Ascending aorta (tissue), 2 donors: Measurements from ENCODE around the gene MAP3K7CL. TPM values are rescaled to one million over a fixed set of nuclear protein-coding genes. Genes with fewer than 3 reads are reported as not detected.
A peak's percentile ranks its signal among the peaks of the same experiment; 100 is the strongest.

Experiments
- DNase-seq, 2 donors: peaks; one replicate each; pipeline ENCODE4 v3.0.0-alpha.2; 2019; ENCODE audit warnings: low spot score in 2 of 2
- H3K27ac ChIP-seq, 2 donors: fragments of 200-600 bp; sonication (generic); one replicate each; pipeline ENCODE4 v1.5.1; 2016 to 2017; ENCODE audit warnings: mild to moderate bottlenecking in 1 of 2
- H3K27me3 ChIP-seq: fragments of 200-600 bp; sonication (generic); one replicate; pipeline ENCODE4 v1.5.1; 2017
- H3K36me3 ChIP-seq, 2 donors: fragments of 200-600 bp; sonication (generic); one replicate each; pipeline ENCODE4 v1.5.1; 2016
- H3K4me1 ChIP-seq, 2 donors: fragments of 200-600 bp; sonication (generic); one replicate each; pipeline ENCODE4 v1.5.1; 2016 to 2017; ENCODE audit warnings: mild to moderate bottlenecking in 1 of 2
- H3K4me3 ChIP-seq, 2 donors: fragments of 200-600 bp; sonication (generic); one replicate each; pipeline ENCODE4 v1.5.1; 2016 to 2017; ENCODE audit warnings: mild to moderate bottlenecking in 1 of 2
- H3K9me3 ChIP-seq, 2 donors: fragments of 200-600 bp; sonication (generic); one replicate each; pipeline ENCODE4 v1.5.1; 2016
- intact Hi-C: fragments of 100-400 bp; cut with DNase I; formaldehyde crosslinking; loops from one replicate; pipeline ENCODE4 v1.15.1; 2023
- total RNA-seq: library from RNA; depleted of rRNA; stranded (reverse); fragments of >200 nt; gene quantifications from one replicate; pipeline ENCODE4 v1.1.0, GENCODE V29; 2016
- TF ChIP-seq, protein P1 (sequence below), 3 experiments: fragments of 200-600 bp in 2 of 3; fragments of 450-650 bp in 1 of 3; sonication (generic) in 2 of 3; IDR thresholded peaks; one replicate each; pipeline ENCODE4 v1.5.1; 2016 to 2019; ENCODE audit warnings: antibody characterized with exemption in 3 of 3, mild to moderate bottlenecking in 1 of 3, moderate library complexity in 1 of 3

MAP3K7CL gene
- total RNA-seq, 1 donor from 2014 or later, result 6.9 TPM

- intact Hi-C loops, result no loop called here
- no peak overlapping the region for H3K27ac ChIP-seq
- no peaks in the 10 kb centered on the region for H3K27me3 ChIP-seq
- peaks cover 0 to 6% of the 10 kb centered on the region in 2 donors for H3K4me1 ChIP-seq
- no peaks in the 10 kb centered on the region for H3K36me3 ChIP-seq
- H3K9me3 ChIP-seq, result no peaks in the 10 kb centered on the region
- TF ChIP-seq, protein P1, sequence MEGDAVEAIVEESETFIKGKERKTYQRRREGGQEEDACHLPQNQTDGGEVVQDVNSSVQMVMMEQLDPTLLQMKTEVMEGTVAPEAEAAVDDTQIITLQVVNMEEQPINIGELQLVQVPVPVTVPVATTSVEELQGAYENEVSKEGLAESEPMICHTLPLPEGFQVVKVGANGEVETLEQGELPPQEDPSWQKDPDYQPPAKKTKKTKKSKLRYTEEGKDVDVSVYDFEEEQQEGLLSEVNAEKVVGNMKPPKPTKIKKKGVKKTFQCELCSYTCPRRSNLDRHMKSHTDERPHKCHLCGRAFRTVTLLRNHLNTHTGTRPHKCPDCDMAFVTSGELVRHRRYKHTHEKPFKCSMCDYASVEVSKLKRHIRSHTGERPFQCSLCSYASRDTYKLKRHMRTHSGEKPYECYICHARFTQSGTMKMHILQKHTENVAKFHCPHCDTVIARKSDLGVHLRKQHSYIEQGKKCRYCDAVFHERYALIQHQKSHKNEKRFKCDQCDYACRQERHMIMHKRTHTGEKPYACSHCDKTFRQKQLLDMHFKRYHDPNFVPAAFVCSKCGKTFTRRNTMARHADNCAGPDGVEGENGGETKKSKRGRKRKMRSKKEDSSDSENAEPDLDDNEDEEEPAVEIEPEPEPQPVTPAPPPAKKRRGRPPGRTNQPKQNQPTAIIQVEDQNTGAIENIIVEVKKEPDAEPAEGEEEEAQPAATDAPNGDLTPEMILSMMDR (IDR thresholded peaks at IDR 0.05), result no peak
- DNase-seq, result no peak
- H3K4me3 ChIP-seq, result no peak overlapping the region
These were observed 58.9 kb downstream of the MAP3K7CL start for GRCh38 chr21:29189353-29189752.

- TF ChIP-seq, protein P1 (IDR thresholded peaks at IDR 0.05), result no peak
- H3K27ac ChIP-seq, result no peak overlapping the region
- peaks cover 0 to 10% of the 10 kb centered on the region in 2 donors for H3K4me1 ChIP-seq
- H3K27me3 ChIP-seq, result no peaks in the 10 kb centered on the region
- H3K9me3 ChIP-seq, result no peaks in the 10 kb centered on the region
- no peak for DNase-seq
- intact Hi-C loops, result no loop called here
- no peak overlapping the region for H3K4me3 ChIP-seq
- no peaks in the 10 kb centered on the region for H3K36me3 ChIP-seq
These were observed 60.5 kb downstream of the MAP3K7CL start for GRCh38 chr21:29190923-29191331.

GRCh38 chr21:29193072-29193471 lies 62.6 kb downstream of the MAP3K7CL start:
- H3K9me3 ChIP-seq, result no peaks in the 10 kb centered on the region
- peak overlapping the region in 1 of 2 donors; percentile 37 for H3K4me3 ChIP-seq
- intact Hi-C loops, result no loop called here
- H3K36me3 ChIP-seq, result no peaks in the 10 kb centered on the region
- H3K27me3 ChIP-seq, result no peaks in the 10 kb centered on the region
- H3K27ac ChIP-seq, result peak overlapping the region in 1 of 2 donors; percentile 5
- no peak for DNase-seq
- TF ChIP-seq, protein P1 (IDR thresholded peaks at IDR 0.05), result no peak
- peaks cover 0 to 12% of the 10 kb centered on the region in 2 donors for H3K4me1 ChIP-seq

DNA sequence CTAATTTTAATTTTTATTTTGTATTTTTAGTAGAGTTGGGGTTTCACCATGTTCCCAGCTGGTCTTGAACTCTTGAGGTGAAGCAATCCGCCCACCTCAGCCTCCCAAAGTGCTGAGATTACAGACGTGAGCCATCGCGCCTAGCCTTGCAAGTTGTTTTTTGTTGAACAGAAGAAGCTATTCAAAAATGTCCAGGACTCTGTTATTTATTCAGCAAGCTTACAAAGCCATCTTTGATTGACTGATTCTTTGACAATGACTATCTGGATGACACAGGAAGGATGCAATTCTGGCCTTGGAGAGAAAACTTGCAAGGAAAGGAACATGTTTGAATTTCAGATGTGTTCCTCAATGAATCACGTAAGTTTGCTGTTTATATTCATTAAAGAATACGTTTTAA lies 63.5 kb downstream of the MAP3K7CL start:
- Histone ChIP-seq H3K36me3 (no peaks in the 10 kb centered on the region), H3K27ac (no peak overlapping the region), H3K4me1 (peaks cover 0 to 12% of the 10 kb centered on the region in 2 donors), H3K27me3 (no peaks in the 10 kb centered on the region), H3K4me3 (peak overlapping the region in 1 of 2 donors; percentile 37), H3K9me3 (no peaks in the 10 kb centered on the region)
- no peak for DNase-seq
- TF ChIP-seq, protein P1 (IDR thresholded peaks at IDR 0.05), result no peak
- intact Hi-C loops, result no loop called here

- H3K4me3 ChIP-seq, result no peak overlapping the region
- H3K27me3 ChIP-seq, result no peaks in the 10 kb centered on the region
- TF ChIP-seq, protein P1 (IDR thresholded peaks at IDR 0.05), result no peak
- H3K27ac ChIP-seq, result no peak overlapping the region
- H3K36me3 ChIP-seq, result no peaks in the 10 kb centered on the region
- intact Hi-C loops, result no loop called here
- H3K4me1 ChIP-seq, result peaks cover 0 to 12% of the 10 kb centered on the region in 2 donors
- H3K9me3 ChIP-seq, result no peaks in the 10 kb centered on the region
- no peak for DNase-seq
These were observed 63.9 kb downstream of the MAP3K7CL start for GRCh38 chr21:29194342-29194741.

GRCh38 chr21:29194847-29195246 lies 64.4 kb downstream of the MAP3K7CL start:
- intact Hi-C loops, result no loop called here
- Histone ChIP-seq H3K4me1 (peaks cover 0 to 12% of the 10 kb centered on the region in 2 donors), H3K27ac (peak overlapping the region in 1 of 2 donors; percentile 65)

More at GRCh38 chr21:29194847-29195246, 64.4 kb downstream of the MAP3K7CL start:
- Histone ChIP-seq H3K36me3 (no peaks in the 10 kb centered on the region), H3K27me3 (no peaks in the 10 kb centered on the region), H3K9me3 (no peaks in the 10 kb centered on the region), H3K4me3 (no peak overlapping the region)
- TF ChIP-seq, protein P1 (IDR thresholded peaks at IDR 0.05), result no peak
- no peak for DNase-seq
